Stimulated activated naive CD8-positive, alpha-beta T cell treated with anti-CD3 and anti-CD28 coated beads, Interleukin-15, amount 100 ng/mL, for 72 hours (primary cell): ENCODE measurements around the gene GHRHR.
A peak's percentile ranks its signal among the peaks of the same experiment; 100 is the strongest.

ENCODE experiments used
- ATAC-seq: fragments of 150-1000 bp; cut with Tn5 transposase; 2 replicates; pipeline ENCODE4 v1.10.0; 2021; ENCODE audit warnings: mild to moderate bottlenecking, moderate library complexity
- DNase-seq, 2 donors: peaks; one replicate each; pipeline ENCODE4 v3.0.0; 2021 to 2022
- H3K27ac Mint-ChIP-seq, 2 donors: one replicate each; pipeline ENCODE4 v1.8.0; 2022; ENCODE audit warnings: mild to moderate bottlenecking in 2 of 2, mixed read lengths in 2 of 2, moderate library complexity in 2 of 2
- H3K27me3 Mint-ChIP-seq: one replicate; pipeline ENCODE4 v1.8.0; 2022; ENCODE audit warnings: mixed read lengths
- H3K4me1 Mint-ChIP-seq: one replicate; pipeline ENCODE4 v1.8.0; 2022; ENCODE audit warnings: mild to moderate bottlenecking, mixed read lengths
- H3K4me3 Mint-ChIP-seq, 2 donors: one replicate each; pipeline ENCODE4 v1.8.0; 2022; ENCODE audit warnings: mild to moderate bottlenecking in 2 of 2, mixed read lengths in 2 of 2, moderate library complexity in 1 of 2
- H3K9me3 Mint-ChIP-seq, 2 donors: one replicate each; pipeline ENCODE4 v1.8.0; 2022; ENCODE audit warnings: mixed read lengths in 2 of 2

The GHRHR gene

GRCh38 chr7:30934732-30935568 lies 28.8 kb upstream of the GHRHR start:
- Mint-ChIP-seq H3K27ac (no peak overlapping the region), H3K27me3 (peaks cover 32% of the 10 kb centered on the region)

GRCh38 chr7:30935569-30935877 lies 28.2 kb upstream of the GHRHR start:
- H3K27me3 Mint-ChIP-seq: peaks cover 32% of the 10 kb centered on the region
- ATAC-seq (no peak), DNase-seq (no peak)
- no peak overlapping the region for H3K27ac Mint-ChIP-seq
- H3K4me1 Mint-ChIP-seq: no peaks in the 10 kb centered on the region
- no peaks in the 10 kb centered on the region for H3K9me3 Mint-ChIP-seq
- no peak overlapping the region for H3K4me3 Mint-ChIP-seq

More at GRCh38 chr7:30934732-30935568, 28.8 kb upstream of the GHRHR start:
- Mint-ChIP-seq H3K4me1 (no peaks in the 10 kb centered on the region), H3K9me3 (no peaks in the 10 kb centered on the region), H3K4me3 (no peak overlapping the region)
- no peak for DNase-seq
- peak; percentile 11 for ATAC-seq

- Mint-ChIP-seq H3K4me1 (no peaks in the 10 kb centered on the region), H3K4me3 (no peak overlapping the region), H3K27ac (no peak overlapping the region), H3K27me3 (peaks cover 41% of the 10 kb centered on the region), H3K9me3 (no peaks in the 10 kb centered on the region)
- peak; percentile 25 for ATAC-seq
- no peak for DNase-seq
These were observed 27.0 kb upstream of the GHRHR start for GRCh38 chr7:30936650-30937245.

GRCh38 chr7:30937416-30937815 lies 26.3 kb upstream of the GHRHR start:
- no peak for DNase-seq
- H3K4me1 Mint-ChIP-seq: no peaks in the 10 kb centered on the region
- no peaks in the 10 kb centered on the region for H3K9me3 Mint-ChIP-seq
- H3K4me3 Mint-ChIP-seq: no peak overlapping the region
- peak overlapping the region in 1 of 2 donors; percentile 52 for H3K27ac Mint-ChIP-seq
- ATAC-seq: no peak
- H3K27me3 Mint-ChIP-seq: peaks cover 48% of the 10 kb centered on the region

- ATAC-seq: peak; percentile 39
These were observed 25.1 kb upstream of the GHRHR start for GRCh38 chr7:30938435-30939316.

GRCh38 chr7:30941582-30942323 lies 22.0 kb upstream of the GHRHR start:
- no peak overlapping the region for H3K4me3 Mint-ChIP-seq
- no peaks in the 10 kb centered on the region for H3K4me1 Mint-ChIP-seq
- ATAC-seq (no peak), DNase-seq (no peak)
- no peak overlapping the region for H3K27ac Mint-ChIP-seq
- peaks cover 57% of the 10 kb centered on the region for H3K27me3 Mint-ChIP-seq
- H3K9me3 Mint-ChIP-seq: peaks cover 0 to 5% of the 10 kb centered on the region in 2 donors

More at GRCh38 chr7:30938435-30939316, 25.1 kb upstream of the GHRHR start:
- Mint-ChIP-seq H3K9me3 (no peaks in the 10 kb centered on the region), H3K27ac (no peak overlapping the region), H3K27me3 (peaks cover 56% of the 10 kb centered on the region), H3K4me1 (no peaks in the 10 kb centered on the region), H3K4me3 (no peak overlapping the region)
- DNase-seq: peak; percentile 57 to 61

- ATAC-seq (no peak), DNase-seq (no peak)
- peaks cover 19% of the 10 kb centered on the region for H3K27me3 Mint-ChIP-seq
- peaks cover 15 to 19% of the 10 kb centered on the region in 2 donors for H3K9me3 Mint-ChIP-seq
- H3K4me3 Mint-ChIP-seq: no peak overlapping the region
- no peak overlapping the region for H3K27ac Mint-ChIP-seq
- no peaks in the 10 kb centered on the region for H3K4me1 Mint-ChIP-seq
These were observed 13.6 kb upstream of the GHRHR start for GRCh38 chr7:30950197-30950596.

- H3K9me3 Mint-ChIP-seq: peaks cover 19 to 22% of the 10 kb centered on the region in 2 donors
- DNase-seq: no peak
- H3K27ac Mint-ChIP-seq: no peak overlapping the region
- H3K27me3 Mint-ChIP-seq: peaks cover 4% of the 10 kb centered on the region
- H3K4me1 Mint-ChIP-seq: no peaks in the 10 kb centered on the region
- ATAC-seq: no peak
- H3K4me3 Mint-ChIP-seq: no peak overlapping the region
These were observed 8.8 kb upstream of the GHRHR start for GRCh38 chr7:30954914-30955313.

- no peaks in the 10 kb centered on the region for H3K4me1 Mint-ChIP-seq
- no peak for DNase-seq
- H3K27ac Mint-ChIP-seq: no peak overlapping the region
- H3K9me3 Mint-ChIP-seq: peaks cover 14 to 22% of the 10 kb centered on the region in 2 donors
- H3K27me3 Mint-ChIP-seq: no peaks in the 10 kb centered on the region
- ATAC-seq: no peak
- no peak overlapping the region for H3K4me3 Mint-ChIP-seq
These were observed 7.0 kb upstream of the GHRHR start for GRCh38 chr7:30956704-30957103.

GRCh38 chr7:30965372-30965771 lies 1.6 kb downstream of the GHRHR start:
- H3K4me3 Mint-ChIP-seq: no peak overlapping the region
- no peaks in the 10 kb centered on the region for H3K4me1 Mint-ChIP-seq
- ATAC-seq (no peak), DNase-seq (no peak)
- H3K9me3 Mint-ChIP-seq: no peaks in the 10 kb centered on the region
- peaks cover 20% of the 10 kb centered on the region for H3K27me3 Mint-ChIP-seq
- no peak overlapping the region for H3K27ac Mint-ChIP-seq

GRCh38 chr7:30965883-30966282 lies 2.1 kb downstream of the GHRHR start:
- H3K4me1 Mint-ChIP-seq: no peaks in the 10 kb centered on the region
- no peak overlapping the region for H3K27ac Mint-ChIP-seq
- no peaks in the 10 kb centered on the region for H3K9me3 Mint-ChIP-seq
- no peak for ATAC-seq
- peaks cover 20% of the 10 kb centered on the region for H3K27me3 Mint-ChIP-seq
- no peak overlapping the region for H3K4me3 Mint-ChIP-seq
- DNase-seq: no peak

GRCh38 chr7:30968294-30968693 lies 4.5 kb downstream of the GHRHR start:
- Mint-ChIP-seq H3K4me1 (no peaks in the 10 kb centered on the region), H3K27me3 (peaks cover 35% of the 10 kb centered on the region), H3K27ac (no peak overlapping the region), H3K9me3 (no peaks in the 10 kb centered on the region), H3K4me3 (no peak overlapping the region)
- DNase-seq (no peak), ATAC-seq (no peak)

- no peak overlapping the region for H3K27ac Mint-ChIP-seq
- ATAC-seq: no peak
- peaks cover 33% of the 10 kb centered on the region for H3K27me3 Mint-ChIP-seq
- no peaks in the 10 kb centered on the region for H3K9me3 Mint-ChIP-seq
- no peaks in the 10 kb centered on the region for H3K4me1 Mint-ChIP-seq
- no peak for DNase-seq
- no peak overlapping the region for H3K4me3 Mint-ChIP-seq
These were observed 5.2 kb downstream of the GHRHR start for GRCh38 chr7:30968747-30969603.

- DNase-seq (no peak), ATAC-seq (no peak)
- Mint-ChIP-seq H3K9me3 (no peaks in the 10 kb centered on the region), H3K27ac (no peak overlapping the region), H3K27me3 (peaks cover 33% of the 10 kb centered on the region), H3K4me3 (no peak overlapping the region), H3K4me1 (peaks cover 5% of the 10 kb centered on the region)
These were observed 5.8 kb downstream of the GHRHR start for GRCh38 chr7:30969604-30969970.
